ENCODE results near the gene MYOCD. TPM values are rescaled to one million over a fixed set of nuclear protein-coding genes. Genes with fewer than 3 reads are reported as not detected.

MYOCD gene
- total and polyA plus RNA-seq, 2 experiments from 2014 or later: 2.2 to 8.4 TPM

- no peaks in the 10 kb centered on the region for H3K9me2 ChIP-seq (replicated peaks; ENCODE audit: insufficient read depth)
- H3K27ac ChIP-seq: no peak overlapping the region
- TF ChIP-seq EZH2 (IDR thresholded peaks at IDR 0.05; ENCODE audit: borderline replicate concordance) (no peak), CTCF (IDR thresholded peaks at IDR 0.05; ENCODE audit: poor library complexity) (no peak), EZH2phosphoT487 (IDR thresholded peaks at IDR 0.05; ENCODE audit: low read depth, severe bottlenecking, unreplicated experiment) (no peak)
- WGBS (ENCODE audit: low lambda C conversion rate, missing lambda C conversion rate): 95% methylated on average over 2 of the region's 2 CpGs
- H3K36me3 ChIP-seq (replicated peaks; ENCODE audit: insufficient read depth, low read depth): no peaks in the 10 kb centered on the region
- no peak overlapping the region for H3K4me2 ChIP-seq
- DNase-seq (ENCODE audit: low spot score): no peak
- no peaks in the 10 kb centered on the region for H3K79me2 ChIP-seq
- no peaks in the 10 kb centered on the region for H3K9me3 ChIP-seq (ENCODE audit: low read depth)
- H2AFZ ChIP-seq: no peak overlapping the region
- H3K27me3 ChIP-seq: no peaks in the 10 kb centered on the region
- H4K20me1 ChIP-seq (ENCODE audit: insufficient read depth, poor library complexity, severe bottlenecking): no peaks in the 10 kb centered on the region
- H3K4me3 ChIP-seq: no peak overlapping the region
- peaks cover 19% of the 10 kb centered on the region for H3K4me1 ChIP-seq (ENCODE audit: insufficient read depth)
Observed at GRCh38 chr17:12726131-12726530, 60.4 kb downstream of the MYOCD start.

GRCh38 chr17:12727076-12727760 lies 61.5 kb downstream of the MYOCD start:
- H3K4me2 ChIP-seq: no peak overlapping the region
- TF ChIP-seq EZH2 (IDR thresholded peaks at IDR 0.05; ENCODE audit: borderline replicate concordance) (no peak), EZH2phosphoT487 (IDR thresholded peaks at IDR 0.05; ENCODE audit: low read depth, severe bottlenecking, unreplicated experiment) (no peak), CTCF (IDR thresholded peaks at IDR 0.05; ENCODE audit: poor library complexity) (no peak)

GRCh38 chr17:12727881-12728280 lies 62.2 kb downstream of the MYOCD start:
- Histone ChIP-seq H3K9me3 (ENCODE audit: low read depth) (no peaks in the 10 kb centered on the region), H3K27ac (no peak overlapping the region), H3K36me3 (replicated peaks; ENCODE audit: insufficient read depth, low read depth) (no peaks in the 10 kb centered on the region), H3K4me1 (ENCODE audit: insufficient read depth) (peaks cover 24% of the 10 kb centered on the region), H3K4me3 (no peak overlapping the region), H3K9me2 (replicated peaks; ENCODE audit: insufficient read depth) (no peaks in the 10 kb centered on the region), H3K79me2 (no peaks in the 10 kb centered on the region), H3K27me3 (no peaks in the 10 kb centered on the region), H4K20me1 (ENCODE audit: insufficient read depth, poor library complexity, severe bottlenecking) (no peaks in the 10 kb centered on the region), H2AFZ (no peak overlapping the region), H3K4me2 (no peak overlapping the region)
- no peak for DNase-seq (ENCODE audit: low spot score)
- no peak for TF ChIP-seq EZH2phosphoT487 (IDR thresholded peaks at IDR 0.05; ENCODE audit: low read depth, severe bottlenecking, unreplicated experiment)
- WGBS (ENCODE audit: low lambda C conversion rate, missing lambda C conversion rate): 72% methylated on average over 7 of the region's 7 CpGs

More at GRCh38 chr17:12727076-12727760, 61.5 kb downstream of the MYOCD start:
- no peak overlapping the region for H2AFZ ChIP-seq
- no peaks in the 10 kb centered on the region for H3K79me2 ChIP-seq
- H3K36me3 ChIP-seq (replicated peaks; ENCODE audit: insufficient read depth, low read depth): no peaks in the 10 kb centered on the region
- no peaks in the 10 kb centered on the region for H3K9me3 ChIP-seq (ENCODE audit: low read depth)
- H3K27ac ChIP-seq: no peak overlapping the region
- no peaks in the 10 kb centered on the region for H4K20me1 ChIP-seq (ENCODE audit: insufficient read depth, poor library complexity, severe bottlenecking)
- peaks cover 24% of the 10 kb centered on the region for H3K4me1 ChIP-seq (ENCODE audit: insufficient read depth)
- WGBS (ENCODE audit: low lambda C conversion rate, missing lambda C conversion rate): 64% methylated on average over 6 of the region's 6 CpGs
- no peaks in the 10 kb centered on the region for H3K27me3 ChIP-seq
- H3K4me3 ChIP-seq: no peak overlapping the region
- peak; percentile 34 for DNase-seq (ENCODE audit: low spot score)
- H3K9me2 ChIP-seq (replicated peaks; ENCODE audit: insufficient read depth): no peaks in the 10 kb centered on the region

- H3K4me1 ChIP-seq (ENCODE audit: insufficient read depth): peaks cover 24% of the 10 kb centered on the region
- no peak overlapping the region for H3K27ac ChIP-seq
- H3K27me3 ChIP-seq: no peaks in the 10 kb centered on the region
- no peak overlapping the region for H3K4me3 ChIP-seq
- no peak for TF ChIP-seq EZH2phosphoT487 (IDR thresholded peaks at IDR 0.05; ENCODE audit: low read depth, severe bottlenecking, unreplicated experiment)
- TF ChIP-seq CTCF (IDR thresholded peaks at IDR 0.05; ENCODE audit: poor library complexity): no peak
- no peak for TF ChIP-seq EZH2 (IDR thresholded peaks at IDR 0.05; ENCODE audit: borderline replicate concordance)
- no peak overlapping the region for H3K4me2 ChIP-seq
- no peaks in the 10 kb centered on the region for H3K9me2 ChIP-seq (replicated peaks; ENCODE audit: insufficient read depth)
- no peaks in the 10 kb centered on the region for H3K79me2 ChIP-seq
- no peak for DNase-seq (ENCODE audit: low spot score)
- no peaks in the 10 kb centered on the region for H3K36me3 ChIP-seq (replicated peaks; ENCODE audit: insufficient read depth, low read depth)
- H4K20me1 ChIP-seq (ENCODE audit: insufficient read depth, poor library complexity, severe bottlenecking): no peaks in the 10 kb centered on the region
- no peak overlapping the region for H2AFZ ChIP-seq
- 86% methylated on average over 5 of the region's 5 CpGs for WGBS (ENCODE audit: low lambda C conversion rate, missing lambda C conversion rate)
- no peaks in the 10 kb centered on the region for H3K9me3 ChIP-seq (ENCODE audit: low read depth)
Observed at GRCh38 chr17:12729086-12729485, 63.4 kb downstream of the MYOCD start.
